Measurements from ENCODE around the gene MAS1L. TPM values are rescaled to one million over a fixed set of nuclear protein-coding genes. Genes with fewer than 3 reads are reported as not detected.

MAS1L gene
- total and polyA plus RNA-seq, 2 donors from 2014 or later: not detected

- FAIRE-seq (no peak), DNase-seq (no peak)
- TF ChIP-seq CTCF (IDR thresholded peaks at IDR 0.05; ENCODE audit: borderline replicate concordance, extremely low read depth, insufficient read depth): no peak
- Histone ChIP-seq H3K4me1 (ENCODE audit: control insufficient read depth in 2 of 3, insufficient read depth in 2 of 3, low read depth in 1 of 3, low read length in 3 of 3) (no peaks in the 10 kb centered on the region), H3K9ac (ENCODE audit: low read length in 3 of 3) (no peak overlapping the region), H3K27ac (ENCODE audit: low read depth in 2 of 2, low read length in 2 of 2) (no peak overlapping the region), H3K36me3 (ENCODE audit: control insufficient read depth in 2 of 3, insufficient read depth in 3 of 3, low read length in 3 of 3) (no peaks in the 10 kb centered on the region), H3K9me3 (ENCODE audit: control insufficient read depth in 2 of 3, insufficient read depth in 1 of 3, low read length in 3 of 3) (no peaks in the 10 kb centered on the region), H3K4me3 (ENCODE audit: low read length in 3 of 3) (no peak overlapping the region), H3K27me3 (ENCODE audit: control insufficient read depth, insufficient read depth, low read length) (no peaks in the 10 kb centered on the region)
- intact Hi-C loops (cut with DNase I): no loop called here
Observed at GRCh38 chr6:29509239-29509638, 21.5 kb upstream of the MAS1L start.

GRCh38 chr6:29507319-29507718 lies 19.6 kb upstream of the MAS1L start:
- Histone ChIP-seq H3K4me1 (ENCODE audit: control insufficient read depth in 2 of 3, insufficient read depth in 2 of 3, low read depth in 1 of 3, low read length in 3 of 3) (no peaks in the 10 kb centered on the region), H3K9ac (ENCODE audit: low read length in 3 of 3) (no peak overlapping the region), H3K27ac (ENCODE audit: low read depth in 2 of 2, low read length in 2 of 2) (no peak overlapping the region), H3K4me3 (ENCODE audit: low read length in 3 of 3) (no peak overlapping the region), H3K36me3 (ENCODE audit: control insufficient read depth in 2 of 3, insufficient read depth in 3 of 3, low read length in 3 of 3) (no peaks in the 10 kb centered on the region), H3K9me3 (ENCODE audit: control insufficient read depth in 2 of 3, insufficient read depth in 1 of 3, low read length in 3 of 3) (no peaks in the 10 kb centered on the region), H3K27me3 (ENCODE audit: control insufficient read depth, insufficient read depth, low read length) (no peaks in the 10 kb centered on the region)
- no peak for TF ChIP-seq CTCF (IDR thresholded peaks at IDR 0.05; ENCODE audit: borderline replicate concordance, extremely low read depth, insufficient read depth)
- intact Hi-C loops (cut with DNase I): no loop called here
- no peak for DNase-seq
- FAIRE-seq: no peak

- no peak overlapping the region for H3K9ac ChIP-seq (ENCODE audit: low read length in 3 of 3)
- H3K36me3 ChIP-seq (ENCODE audit: control insufficient read depth in 2 of 3, insufficient read depth in 3 of 3, low read length in 3 of 3): no peaks in the 10 kb centered on the region
- DNase-seq (no peak), FAIRE-seq (no peak)
- no peak overlapping the region for H3K4me3 ChIP-seq (ENCODE audit: low read length in 3 of 3)
- no peak for TF ChIP-seq CTCF (IDR thresholded peaks at IDR 0.05; ENCODE audit: borderline replicate concordance, extremely low read depth, insufficient read depth)
- intact Hi-C loops (cut with DNase I): no loop called here
- H3K27ac ChIP-seq (ENCODE audit: low read depth in 2 of 2, low read length in 2 of 2): no peak overlapping the region
- H3K4me1 ChIP-seq (ENCODE audit: control insufficient read depth in 2 of 3, insufficient read depth in 2 of 3, low read depth in 1 of 3, low read length in 3 of 3): no peaks in the 10 kb centered on the region
- H3K27me3 ChIP-seq (ENCODE audit: control insufficient read depth, insufficient read depth, low read length): no peaks in the 10 kb centered on the region
- no peaks in the 10 kb centered on the region for H3K9me3 ChIP-seq (ENCODE audit: control insufficient read depth in 2 of 3, insufficient read depth in 1 of 3, low read length in 3 of 3)
Observed at GRCh38 chr6:29506446-29507067, 18.8 kb upstream of the MAS1L start.

- Histone ChIP-seq H3K4me3 (ENCODE audit: low read length in 3 of 3) (no peak overlapping the region), H3K9ac (ENCODE audit: low read length in 3 of 3) (no peak overlapping the region), H3K27ac (ENCODE audit: low read depth in 2 of 2, low read length in 2 of 2) (no peak overlapping the region), H3K4me1 (ENCODE audit: control insufficient read depth in 2 of 3, insufficient read depth in 2 of 3, low read depth in 1 of 3, low read length in 3 of 3) (no peaks in the 10 kb centered on the region), H3K9me3 (ENCODE audit: control insufficient read depth in 2 of 3, insufficient read depth in 1 of 3, low read length in 3 of 3) (no peaks in the 10 kb centered on the region), H3K27me3 (ENCODE audit: control insufficient read depth, insufficient read depth, low read length) (no peaks in the 10 kb centered on the region), H3K36me3 (ENCODE audit: control insufficient read depth in 2 of 3, insufficient read depth in 3 of 3, low read length in 3 of 3) (no peaks in the 10 kb centered on the region)
- FAIRE-seq (no peak), DNase-seq (no peak)
- intact Hi-C loops (cut with DNase I): no loop called here
- TF ChIP-seq CTCF (IDR thresholded peaks at IDR 0.05; ENCODE audit: borderline replicate concordance, extremely low read depth, insufficient read depth): no peak
Observed at GRCh38 chr6:29505808-29506207, 18.1 kb upstream of the MAS1L start.

All from kidney (tissue), 14 donors.